GM19395 (cell line): ENCODE measurements around the gene RANBP17.
"Not testable (repeated sequence)": the region's sequence is repeated elsewhere in the genome, so short reads cannot be mapped to it uniquely, and the experiment has no call there.

Experiments
- ATAC-seq: cut with Tn5 transposase; IDR thresholded peaks from one replicate; pipeline ENCODE4 v1.9.1; 2021; ENCODE audit warnings: mild to moderate bottlenecking, moderate library complexity; ENCODE audit not compliant: unreplicated experiment

Gene RANBP17

GRCh38 chr5:170861917-170862766 lies at the start of gene RANBP17:
Gene RANBP17, plus strand, starts transcription at chr5:170862018.
- ATAC-seq, result no peak

DNA sequence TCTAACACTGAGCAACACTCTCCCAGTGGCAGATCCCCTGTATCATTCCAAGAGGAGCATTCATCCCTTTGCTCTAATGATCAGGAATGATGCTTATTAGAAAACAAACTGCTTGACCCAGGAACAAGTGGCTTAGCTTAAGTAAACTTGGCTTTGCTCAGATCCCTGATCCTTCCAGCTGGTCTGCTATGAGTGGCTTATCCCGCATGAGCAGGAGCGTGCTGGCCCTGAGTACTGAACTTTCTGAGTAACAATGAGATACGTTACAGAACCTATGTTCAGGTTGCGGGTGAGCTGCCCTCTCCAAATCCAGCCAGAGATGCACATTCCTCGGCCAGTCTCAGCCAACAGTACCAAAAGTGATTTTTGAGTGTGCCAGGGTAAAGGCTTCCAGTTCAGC lies 48.6 kb upstream of the RANBP17 start:
- no peak for ATAC-seq

- ATAC-seq, result no peak
Measured at GRCh38 chr5:170817195-170817594, 44.6 kb upstream of the RANBP17 start.

DNA sequence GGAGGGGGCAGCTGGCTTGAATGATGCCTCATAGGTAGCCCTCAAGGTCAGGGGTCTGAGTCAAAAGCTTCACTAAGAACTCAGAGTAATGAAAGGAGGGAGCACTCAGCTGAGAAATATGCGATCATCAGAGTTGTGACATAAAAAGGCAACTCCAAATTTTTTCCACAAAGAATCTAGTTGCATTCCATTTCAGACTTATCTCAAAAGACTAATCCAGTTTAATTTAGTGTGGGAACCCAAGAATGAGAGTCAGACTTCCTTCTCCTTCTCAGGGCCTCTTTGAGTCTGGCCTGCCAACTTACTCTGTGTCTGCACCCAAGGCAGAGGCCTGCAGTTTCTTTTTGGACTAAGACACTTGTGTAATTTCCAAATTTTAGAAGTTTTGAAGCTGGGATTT lies 43.6 kb upstream of the RANBP17 start:
- ATAC-seq, result no peak

DNA sequence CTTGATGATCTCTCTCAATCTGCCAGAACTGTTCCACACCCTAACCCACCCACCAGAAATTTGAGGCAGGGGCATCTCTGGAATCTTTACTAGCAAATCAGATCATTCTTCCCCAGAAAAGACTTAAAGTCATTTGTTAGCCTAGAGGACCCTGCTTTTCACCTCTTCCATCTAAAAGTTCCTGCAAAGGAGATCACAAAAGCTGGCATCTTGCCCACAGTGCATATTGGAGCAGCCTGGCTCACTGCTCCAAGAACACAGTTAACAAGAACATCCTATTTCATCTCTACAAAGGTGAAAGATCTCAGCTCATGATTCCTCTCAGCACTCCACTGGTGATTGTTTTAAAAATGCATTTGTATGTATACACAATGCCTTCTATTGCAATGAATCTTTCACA lies 42.0 kb upstream of the RANBP17 start:
- ATAC-seq, result no peak

DNA sequence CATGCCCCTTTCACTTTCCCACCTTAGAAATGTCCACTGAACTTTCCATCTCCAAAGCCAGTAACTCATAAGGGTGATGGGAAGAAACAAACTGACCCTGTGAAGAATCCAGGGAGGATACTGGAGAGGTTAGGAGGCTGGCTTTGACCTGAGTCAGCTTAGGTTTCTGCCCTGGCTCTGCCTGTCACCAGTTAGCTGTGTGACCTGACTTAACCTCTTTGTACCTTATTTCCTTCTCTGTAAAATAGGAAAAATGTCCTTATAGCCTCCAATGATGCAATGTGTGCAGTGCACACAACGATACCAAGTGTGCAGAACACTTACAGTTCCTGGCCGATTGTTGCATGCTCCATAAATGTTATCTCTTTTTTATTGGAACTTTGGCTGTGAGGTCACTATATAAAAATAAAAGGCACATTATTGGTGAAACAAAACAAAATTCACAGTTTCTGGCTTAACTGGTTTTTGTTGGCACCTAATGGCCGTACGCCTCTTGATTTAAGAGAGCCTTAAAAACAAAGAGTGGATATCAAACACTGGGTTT lies 40.5 kb upstream of the RANBP17 start:
- ATAC-seq, result no peak

- ATAC-seq, result no peak
Measured at GRCh38 chr5:170826117-170826516, 35.7 kb upstream of the RANBP17 start.

DNA sequence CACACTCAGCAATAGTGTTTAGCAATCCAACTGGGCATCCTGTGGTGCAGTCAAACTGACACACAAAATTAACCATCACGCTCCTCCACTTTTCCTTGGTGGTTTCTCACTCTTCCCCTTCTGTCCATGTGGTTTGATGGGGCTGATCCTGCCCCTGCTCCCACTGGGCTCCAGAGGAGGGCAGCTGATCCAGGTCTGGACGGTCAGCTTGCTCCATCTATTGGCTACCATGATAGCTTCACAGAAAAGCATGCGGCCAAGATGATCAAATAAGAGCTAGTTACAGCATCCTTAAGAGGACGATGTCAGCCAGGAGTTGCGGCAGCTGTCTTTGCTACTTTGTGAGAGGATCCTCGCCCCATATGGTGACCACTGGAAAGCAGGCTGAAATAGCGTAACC lies 29.6 kb upstream of the RANBP17 start:
- no peak for ATAC-seq

DNA sequence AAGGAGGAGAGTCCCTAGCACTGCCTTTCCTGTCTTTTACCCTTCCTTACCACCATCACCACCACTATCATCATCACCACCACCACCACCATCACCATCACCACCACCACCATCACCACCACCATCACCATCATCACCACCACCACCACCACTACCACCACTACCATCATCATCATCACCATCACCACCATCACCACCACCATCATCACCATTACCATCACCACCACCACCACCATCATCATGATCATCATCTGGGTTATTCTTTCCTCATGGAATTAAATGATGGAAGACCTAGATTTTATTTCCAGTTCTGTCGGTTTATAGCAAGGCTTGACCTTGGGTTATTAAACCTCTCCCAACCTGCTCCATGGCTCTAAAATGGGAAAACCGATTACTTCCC lies 27.8 kb upstream of the RANBP17 start:
- not testable (repeated sequence) for ATAC-seq

GRCh38 chr5:170836226-170836625 lies 25.6 kb upstream of the RANBP17 start:
- ATAC-seq, result no peak

GRCh38 chr5:170843870-170844269 lies 17.9 kb upstream of the RANBP17 start:
- no peak for ATAC-seq

GRCh38 chr5:170844651-170845050 lies 17.2 kb upstream of the RANBP17 start:
- ATAC-seq, result no peak

DNA sequence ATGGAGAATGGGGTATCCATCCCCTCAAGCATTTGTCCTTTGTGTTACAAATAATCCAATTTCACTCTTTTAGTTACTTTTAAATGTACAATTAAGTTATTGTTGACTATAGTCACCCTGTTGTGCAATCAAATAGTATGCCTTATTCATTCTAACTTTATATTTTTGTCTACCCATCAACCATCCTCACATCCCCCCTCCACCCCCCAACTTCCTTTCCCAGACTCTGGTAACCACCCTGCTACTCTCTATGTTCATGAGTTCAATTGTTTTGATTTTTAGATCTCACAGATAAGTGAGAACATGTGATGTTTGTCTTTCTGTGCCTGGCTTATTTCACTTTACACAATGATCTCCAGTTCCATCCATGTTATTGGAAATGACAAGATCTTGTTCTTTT lies 15.4 kb upstream of the RANBP17 start:
- no peak for ATAC-seq

GRCh38 chr5:170846846-170847245 lies 15.0 kb upstream of the RANBP17 start:
- no peak for ATAC-seq

DNA sequence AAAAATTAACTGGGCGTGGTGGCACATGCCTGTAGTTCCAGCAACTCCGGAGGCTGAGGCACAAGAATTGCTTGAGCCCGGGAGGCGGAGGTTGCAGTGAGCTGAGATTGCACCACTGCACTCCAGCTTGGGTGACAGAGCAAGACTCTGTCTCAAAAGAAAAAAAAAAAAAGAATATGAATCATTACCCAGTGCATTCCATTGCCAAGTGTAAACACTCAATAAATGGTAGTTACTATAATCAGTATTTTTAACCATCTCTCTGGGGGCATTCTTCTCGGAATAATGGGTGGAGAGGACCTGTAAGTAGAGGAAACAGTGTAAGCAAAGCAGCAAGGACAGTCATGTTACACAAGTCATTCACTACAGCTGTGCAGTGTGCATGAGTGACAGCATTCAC lies 13.8 kb upstream of the RANBP17 start:
- no peak for ATAC-seq

DNA sequence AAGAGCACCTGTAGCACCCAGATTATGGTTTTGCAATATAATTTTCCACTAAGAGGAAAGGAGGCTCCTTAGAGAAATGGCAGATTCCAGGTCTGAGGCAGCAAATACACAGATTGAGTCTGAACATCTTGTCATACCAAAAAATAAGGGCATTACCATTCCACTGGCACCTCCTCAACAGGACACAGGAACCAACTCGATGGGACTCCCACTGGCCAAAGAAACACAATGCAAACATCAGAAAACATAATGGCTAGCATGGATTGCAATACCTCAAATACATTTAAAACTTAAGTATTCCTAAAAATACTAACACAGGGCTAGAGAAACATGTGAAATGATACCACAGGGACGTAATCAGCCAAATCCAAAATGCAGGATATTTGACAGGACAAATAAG lies 12.4 kb upstream of the RANBP17 start:
- no peak for ATAC-seq

DNA sequence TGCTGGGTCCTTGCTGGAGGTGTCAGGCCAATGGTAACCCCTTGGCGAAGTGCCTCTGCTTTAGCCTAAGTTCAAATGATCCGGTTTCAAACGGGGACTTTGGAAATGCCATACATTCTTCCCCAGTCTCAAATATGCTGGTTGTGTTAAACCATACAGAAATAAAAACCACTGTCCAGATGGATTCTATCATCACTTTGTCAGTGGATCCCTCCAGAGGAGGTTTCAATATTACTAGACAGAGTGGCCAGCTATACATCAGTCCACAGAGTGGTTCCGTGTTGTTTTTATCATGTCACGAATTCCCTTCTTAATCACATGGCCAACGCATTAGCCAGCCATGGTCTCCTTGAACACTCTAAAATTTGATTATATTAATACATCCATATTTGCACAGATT lies 7.3 kb upstream of the RANBP17 start:
- no peak for ATAC-seq

DNA sequence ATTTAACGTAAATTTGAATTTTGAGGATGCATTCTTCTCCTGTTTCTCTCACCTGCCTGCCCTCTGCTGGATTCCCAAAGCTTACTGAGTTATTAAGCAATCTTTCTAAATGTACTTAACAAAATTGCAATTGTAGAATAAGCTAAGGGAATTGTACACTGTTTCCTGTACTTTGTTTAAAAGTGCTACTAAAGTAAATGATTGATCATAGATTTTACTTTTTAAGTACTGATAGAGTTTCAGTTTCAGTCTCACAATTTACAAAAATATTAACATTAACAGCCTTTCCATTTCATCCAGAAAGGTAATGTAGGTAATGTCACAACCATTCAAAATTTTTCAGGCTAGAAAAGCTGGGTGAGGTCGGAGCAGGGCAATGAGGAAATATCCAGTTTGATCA lies 4.8 kb upstream of the RANBP17 start:
- no peak for ATAC-seq

DNA sequence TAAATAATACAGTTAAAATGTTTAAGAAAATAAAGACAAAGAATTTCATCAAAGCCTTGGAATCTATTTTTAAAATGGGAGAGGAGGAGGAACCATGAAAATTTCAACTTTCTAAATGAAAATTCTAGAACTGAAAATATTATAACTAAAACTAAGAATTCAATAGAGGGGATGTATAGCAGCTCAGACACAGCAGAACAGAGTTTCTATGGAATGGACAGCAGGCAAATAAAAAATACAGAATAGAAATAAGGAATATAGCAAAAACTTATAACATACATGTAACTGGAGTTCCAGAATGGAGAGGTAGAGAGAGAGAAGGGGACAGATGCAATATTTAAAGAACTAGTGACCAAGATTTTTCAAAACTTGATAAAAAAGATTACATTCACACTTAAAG lies 1.4 kb upstream of the RANBP17 start:
- no peak for ATAC-seq

- ATAC-seq, result no peak
Measured at GRCh38 chr5:170860818-170861666, 776 bp upstream of the RANBP17 start.

GRCh38 chr5:170861667-170861916 lies 226 bp upstream of the RANBP17 start:
- no peak for ATAC-seq

GRCh38 chr5:170863646-170864045 lies 1.8 kb downstream of the RANBP17 start:
- ATAC-seq, result no peak
